ENCODE results near the gene HK1.

HK1 gene

GRCh38 chr10:69351589-69351988, 73.3 kb downstream of the HK1 start:
- DNase-seq = no peak

- peak; percentile 79 for DNase-seq
These were observed 74.4 kb downstream of the HK1 start for GRCh38 chr10:69352569-69353264.

GRCh38 chr10:69353977-69354635, 75.8 kb downstream of the HK1 start:
- no peak for DNase-seq

GRCh38 chr10:69356187-69356586, 77.9 kb downstream of the HK1 start:
- DNase-seq = no peak

GRCh38 chr10:69358148-69358795, 80.0 kb downstream of the HK1 start:
- no peak for DNase-seq

- peak; percentile 49 for DNase-seq
These were observed 80.9 kb downstream of the HK1 start for GRCh38 chr10:69359148-69359547.

GRCh38 chr10:69359594-69359993, 81.3 kb downstream of the HK1 start:
- no peak for DNase-seq

GRCh38 chr10:69360485-69361302, 82.4 kb downstream of the HK1 start:
- DNase-seq = peak; percentile 94

- DNase-seq = no peak
These were observed 83.0 kb downstream of the HK1 start for GRCh38 chr10:69361303-69361614.

GRCh38 chr10:69362471-69362954, 84.2 kb downstream of the HK1 start:
- DNase-seq = peak; percentile 94

GRCh38 chr10:69363666-69364065, 85.4 kb downstream of the HK1 start:
- DNase-seq = no peak

- no peak for DNase-seq
These were observed 86.1 kb downstream of the HK1 start for GRCh38 chr10:69364232-69364940.

GRCh38 chr10:69366738-69367137, 88.4 kb downstream of the HK1 start:
- DNase-seq = no peak

GRCh38 chr10:69367469-69367868, 89.2 kb downstream of the HK1 start:
- DNase-seq = no peak

- peak; percentile 42 for DNase-seq
These were observed 94.1 kb downstream of the HK1 start for GRCh38 chr10:69372126-69372980.

- DNase-seq = no peak
These were observed 95.9 kb downstream of the HK1 start for GRCh38 chr10:69374242-69374641.

GRCh38 chr10:69374931-69375306, 96.6 kb downstream of the HK1 start:
- no peak for DNase-seq

GRCh38 chr10:69375307-69376151, 97.2 kb downstream of the HK1 start:
- DNase-seq = no peak

GRCh38 chr10:69376662-69377061, 98.4 kb downstream of the HK1 start:
- DNase-seq = no peak

- no peak for DNase-seq
These were observed 98.9 kb downstream of the HK1 start for GRCh38 chr10:69377191-69377590.

- DNase-seq = no peak
These were observed 99.6 kb downstream of the HK1 start for GRCh38 chr10:69377933-69378332.
